Heart left ventricle (tissue), 13 donors: ENCODE results near the gene ZBTB12.

Experiments
- CTCF ChIP-seq, 12 donors: fragments of 200-600 bp; sonication (generic) in 4 of 12; IDR thresholded peaks; one replicate each; pipeline versions ENCODE4 v1.5.0 to v1.8.0; 2018 to 2022; ENCODE audit warnings: antibody characterized with exemption in 12 of 12, mild to moderate bottlenecking in 5 of 12
- POLR2A ChIP-seq, 2 donors: fragments of 450-650 bp; IDR thresholded peaks; one replicate each; pipeline ENCODE4 v1.6.1; 2017; ENCODE audit warnings: antibody characterized with exemption in 2 of 2, mild to moderate bottlenecking in 2 of 2, moderate library complexity in 2 of 2
- donor health status: ischemic (EF 13 %, LVEDD 7.1; RV severe dilation, severe dysfunction).
- donor health status: DM: no; HTN: yes; CAD: no.
- donor health status: DM: no; HTN: no; CAD: no.
- donor health status: ischemic (EF 25% LVEDD 6.9; RV normal size, moderate dysfunction).
- donor health status: ischemic (EF 25% LVEDD 5.7; RV mildly dilated, moderate dysfunction).
- donor health status: ischemic (EF 35%, LVEDD 5.7; RV mildly dilated, moderate dysfunction).
- donor health status: nonischemic (EF 11% LVEDD 7.7; RV severe dilation, severe dysfunction).
- donor health status: DM: yes; HTN: yes; CAD: no.
- donor health status: PGD.
- donor health status: ischemic (EF 29% LVEDD 5.4; RV normal size, mild dysfunction).
- donor health status: nonischemic (EF 23%, LVEDD 6.1; RV moderate dilation, normal function).

- peak in 3 of 12 donors; percentile 9 to 19 (median 15) for TF ChIP-seq CTCF (IDR thresholded peaks at IDR 0.05)
- peak in 1 of 2 donors; percentile 55 for TF ChIP-seq POLR2A (IDR thresholded peaks at IDR 0.05)
These were observed at the start of gene ZBTB12 for GRCh38 chr6:31901953-31902643.
